AG09309 (cell line): Measurements from ENCODE around the gene PJA1.

Experiments
- DNase-seq: peaks from one replicate; pipeline ENCODE4 v3.0.0-alpha.2; 2010; ENCODE audit warnings: low read depth
- H3K4me3 ChIP-seq: 2 replicates; pipeline ENCODE4 v1.5.1; 2011; ENCODE audit warnings: mild to moderate bottlenecking, low read depth, low read length, moderate library complexity; ENCODE audit not compliant: control insufficient read depth
- CTCF ChIP-seq: IDR thresholded peaks from 2 replicates; pipeline ENCODE4 v1.5.1; 2011; ENCODE audit warnings: mild to moderate bottlenecking, low read depth, low read length, inconsistent platforms; ENCODE audit not compliant: insufficient read depth, control insufficient read depth; ENCODE audit errors: missing control alignments

Gene PJA1

GRCh38 chrX:69162361-69162865, 2.8 kb downstream of the PJA1 start:
- no peak for TF ChIP-seq CTCF
- H3K4me3 ChIP-seq, result no peak overlapping the region

GRCh38 chrX:69161786-69162349, 3.4 kb downstream of the PJA1 start:
- H3K4me3 ChIP-seq, result no peak overlapping the region
- no peak for DNase-seq
- no peak for TF ChIP-seq CTCF

More at GRCh38 chrX:69162361-69162865, 2.8 kb downstream of the PJA1 start:
- DNase-seq, result no peak

- no peak for DNase-seq
- no peak overlapping the region for H3K4me3 ChIP-seq
- no peak for TF ChIP-seq CTCF
These were observed 3.9 kb downstream of the PJA1 start for GRCh38 chrX:69161371-69161770.

DNA sequence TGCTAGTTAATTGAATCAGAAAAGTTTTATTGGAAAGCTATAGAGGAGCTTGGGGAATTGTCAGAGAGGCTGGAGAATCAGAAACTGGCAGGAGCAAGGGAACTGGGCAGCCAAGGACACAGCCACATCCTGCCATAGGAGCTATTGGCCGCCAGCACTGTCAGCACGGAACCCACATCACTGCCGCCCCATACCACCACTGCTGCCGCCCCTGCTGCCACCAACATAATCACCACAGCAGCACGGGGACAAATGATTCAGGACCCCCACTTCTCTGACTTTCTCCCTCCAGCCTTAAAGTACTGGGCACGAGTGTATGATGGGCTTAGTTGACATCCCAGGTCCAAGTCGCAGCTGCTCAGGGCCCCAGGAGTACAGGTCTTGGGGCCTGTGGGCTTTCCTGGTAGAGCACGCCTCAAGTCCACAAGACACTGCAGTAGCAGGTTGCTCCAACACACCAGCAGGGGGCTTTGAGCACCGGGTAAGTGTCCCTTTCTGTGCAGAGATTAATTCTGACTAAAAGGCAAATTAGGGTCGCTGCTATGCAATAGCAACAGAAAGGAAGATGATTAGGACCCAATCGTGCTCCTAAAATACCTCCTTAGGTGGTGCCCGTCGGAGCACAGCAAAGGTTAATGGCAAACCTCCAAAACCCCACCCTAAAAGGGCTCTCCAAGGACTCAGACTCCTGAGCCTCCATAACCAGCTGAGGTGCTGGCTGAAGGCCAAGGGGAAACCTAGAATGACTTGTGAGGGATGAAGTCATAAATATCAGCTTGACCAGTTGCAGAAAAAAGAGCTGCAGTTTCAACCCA, 6.9 kb downstream of the PJA1 start:
- peak; percentile 61 for TF ChIP-seq CTCF
- no peak overlapping the region for H3K4me3 ChIP-seq
- no peak for DNase-seq

DNA sequence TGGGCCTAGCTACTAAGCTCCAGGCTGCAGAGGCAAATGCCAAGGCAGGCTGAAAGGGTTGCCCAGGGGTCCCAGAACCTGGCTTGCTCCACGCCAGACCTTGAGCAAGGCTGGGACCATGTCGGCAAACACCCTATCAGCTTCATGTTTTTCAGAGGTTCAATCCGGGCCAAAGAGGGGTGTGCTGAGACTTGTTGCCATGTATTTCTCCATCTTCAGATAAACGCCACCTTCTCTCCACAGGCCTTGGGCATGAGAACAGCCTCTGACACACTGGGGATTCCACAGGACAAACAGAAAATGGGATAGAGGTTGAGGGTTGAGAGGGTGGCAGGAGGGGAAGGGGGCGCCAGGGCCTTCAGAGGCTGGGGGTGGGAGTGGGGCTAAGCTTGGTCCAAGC, 8.6 kb downstream of the PJA1 start:
- no peak overlapping the region for H3K4me3 ChIP-seq
- no peak for TF ChIP-seq CTCF
- DNase-seq, result no peak

GRCh38 chrX:69155786-69156520, 9.3 kb downstream of the PJA1 start:
- DNase-seq, result no peak
- no peak for TF ChIP-seq CTCF
- no peak overlapping the region for H3K4me3 ChIP-seq
